ENCODE data around the gene LCE1D.

DNA sequence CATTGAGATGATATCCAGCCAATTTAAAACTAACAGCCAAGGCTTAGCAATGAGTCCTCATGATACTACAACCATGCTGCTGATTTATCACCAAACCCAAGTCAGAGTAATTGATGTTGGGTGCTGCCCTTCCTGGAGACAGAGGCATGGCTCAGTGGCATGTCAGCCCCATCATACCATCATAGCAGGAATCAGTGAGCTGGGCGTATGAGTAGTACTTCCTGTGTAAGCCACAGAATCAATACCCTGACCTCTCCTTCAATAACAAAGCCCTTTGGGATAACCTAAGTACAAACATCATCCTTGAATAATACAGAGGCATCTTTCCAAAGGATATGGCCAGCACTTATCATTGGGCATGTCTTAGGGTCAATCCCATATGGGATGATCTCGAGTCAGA is 13.4 kb upstream of the LCE1D start:
- TF ChIP-seq, protein P1, sequence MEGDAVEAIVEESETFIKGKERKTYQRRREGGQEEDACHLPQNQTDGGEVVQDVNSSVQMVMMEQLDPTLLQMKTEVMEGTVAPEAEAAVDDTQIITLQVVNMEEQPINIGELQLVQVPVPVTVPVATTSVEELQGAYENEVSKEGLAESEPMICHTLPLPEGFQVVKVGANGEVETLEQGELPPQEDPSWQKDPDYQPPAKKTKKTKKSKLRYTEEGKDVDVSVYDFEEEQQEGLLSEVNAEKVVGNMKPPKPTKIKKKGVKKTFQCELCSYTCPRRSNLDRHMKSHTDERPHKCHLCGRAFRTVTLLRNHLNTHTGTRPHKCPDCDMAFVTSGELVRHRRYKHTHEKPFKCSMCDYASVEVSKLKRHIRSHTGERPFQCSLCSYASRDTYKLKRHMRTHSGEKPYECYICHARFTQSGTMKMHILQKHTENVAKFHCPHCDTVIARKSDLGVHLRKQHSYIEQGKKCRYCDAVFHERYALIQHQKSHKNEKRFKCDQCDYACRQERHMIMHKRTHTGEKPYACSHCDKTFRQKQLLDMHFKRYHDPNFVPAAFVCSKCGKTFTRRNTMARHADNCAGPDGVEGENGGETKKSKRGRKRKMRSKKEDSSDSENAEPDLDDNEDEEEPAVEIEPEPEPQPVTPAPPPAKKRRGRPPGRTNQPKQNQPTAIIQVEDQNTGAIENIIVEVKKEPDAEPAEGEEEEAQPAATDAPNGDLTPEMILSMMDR (IDR thresholded peaks at IDR 0.05): no peak
- no peak for TF ChIP-seq ZFX (IDR thresholded peaks at IDR 0.05; ENCODE audit: borderline replicate concordance)

All from 22Rv1 (cell line).